Stimulated activated CD8-positive, alpha-beta memory T cell treated with anti-CD3 and anti-CD28 coated beads, Interleukin-4, amount 100 ng/mL, for 24 hours (primary cell): ENCODE results near the gene SYT11.
"Not testable (repeated sequence)": the region's sequence is repeated elsewhere in the genome, so short reads cannot be mapped to it uniquely, and the experiment has no call there.

ENCODE experiments used
- DNase-seq: peaks from one replicate; pipeline ENCODE4 v3.0.0-alpha.2; 2020; ENCODE audit warnings: low read depth

The SYT11 gene, protein sequence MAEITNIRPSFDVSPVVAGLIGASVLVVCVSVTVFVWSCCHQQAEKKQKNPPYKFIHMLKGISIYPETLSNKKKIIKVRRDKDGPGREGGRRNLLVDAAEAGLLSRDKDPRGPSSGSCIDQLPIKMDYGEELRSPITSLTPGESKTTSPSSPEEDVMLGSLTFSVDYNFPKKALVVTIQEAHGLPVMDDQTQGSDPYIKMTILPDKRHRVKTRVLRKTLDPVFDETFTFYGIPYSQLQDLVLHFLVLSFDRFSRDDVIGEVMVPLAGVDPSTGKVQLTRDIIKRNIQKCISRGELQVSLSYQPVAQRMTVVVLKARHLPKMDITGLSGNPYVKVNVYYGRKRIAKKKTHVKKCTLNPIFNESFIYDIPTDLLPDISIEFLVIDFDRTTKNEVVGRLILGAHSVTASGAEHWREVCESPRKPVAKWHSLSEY

DNA sequence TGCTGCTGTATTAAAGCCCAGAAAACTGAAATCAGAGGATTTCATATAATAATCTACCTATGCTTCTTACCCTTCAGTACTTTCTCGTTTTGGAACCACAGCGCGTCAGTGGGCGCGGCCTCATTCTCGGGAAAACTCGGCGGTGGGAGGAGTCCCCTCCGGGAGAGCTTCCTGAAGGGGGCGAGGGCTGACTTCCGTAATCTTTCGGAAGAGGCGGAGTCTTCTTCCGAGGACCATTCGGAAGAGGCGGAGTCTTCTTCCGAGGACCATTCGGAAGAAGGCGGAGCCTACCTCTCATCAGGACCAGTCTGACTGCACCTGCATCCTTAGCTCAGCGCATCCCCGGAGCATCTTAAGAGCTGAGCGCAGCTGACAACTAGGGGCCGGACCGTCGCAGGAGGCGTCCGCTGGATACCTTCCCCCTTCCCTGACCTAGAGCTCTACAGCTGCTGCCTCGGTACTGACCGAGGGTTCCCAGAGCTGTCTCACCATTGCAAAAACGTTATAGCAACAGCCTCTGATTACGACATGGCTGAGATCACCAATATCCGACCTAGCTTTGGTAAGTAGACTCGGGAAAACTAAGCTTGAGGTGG lies at the start of gene SYT11:
Gene SYT11 (plus strand): TSS at position 334 of the 596 bp plus-strand sequence. CDS start 195 bp downstream, at position 529.
- peak; percentile 92 for DNase-seq

DNA sequence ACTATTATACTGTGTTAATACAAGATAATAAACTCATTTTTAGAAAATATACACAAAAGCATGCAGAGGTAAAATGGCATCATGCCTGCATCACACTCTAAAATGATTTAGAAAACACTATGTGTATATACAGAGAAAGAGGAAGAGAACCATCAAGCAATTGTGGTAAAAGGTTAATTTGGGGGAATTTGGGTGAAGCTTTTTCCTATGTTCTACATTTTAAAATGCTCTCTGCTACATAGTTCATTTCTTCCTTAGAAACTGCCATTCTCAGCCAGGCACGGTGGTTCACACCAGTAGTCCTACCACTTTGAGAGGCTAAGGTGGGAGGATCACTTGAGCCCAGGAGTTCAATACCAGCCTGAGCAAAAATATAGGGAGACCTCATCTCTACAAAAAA lies 46.5 kb upstream of the SYT11 start:
- DNase-seq: no peak

DNA sequence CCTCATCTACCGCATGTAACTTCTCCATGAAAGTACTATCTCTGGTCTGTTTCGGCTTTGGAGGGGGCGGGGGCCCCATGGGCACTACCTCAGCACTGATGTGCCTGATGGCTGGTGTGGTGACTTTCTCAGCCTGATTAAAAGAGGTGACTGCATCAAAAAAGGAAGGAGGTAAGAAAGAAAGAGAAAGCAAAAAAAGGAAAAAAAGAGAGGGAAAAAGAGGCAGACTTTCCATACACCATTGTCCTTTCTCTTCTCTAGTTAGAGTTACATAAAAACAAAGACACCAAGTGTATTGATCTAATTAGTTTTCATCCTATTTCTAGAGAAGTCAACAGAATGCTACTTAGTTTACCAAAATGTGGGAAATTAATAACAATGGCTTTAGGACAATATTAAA lies 45.7 kb upstream of the SYT11 start:
- no peak for DNase-seq

DNA sequence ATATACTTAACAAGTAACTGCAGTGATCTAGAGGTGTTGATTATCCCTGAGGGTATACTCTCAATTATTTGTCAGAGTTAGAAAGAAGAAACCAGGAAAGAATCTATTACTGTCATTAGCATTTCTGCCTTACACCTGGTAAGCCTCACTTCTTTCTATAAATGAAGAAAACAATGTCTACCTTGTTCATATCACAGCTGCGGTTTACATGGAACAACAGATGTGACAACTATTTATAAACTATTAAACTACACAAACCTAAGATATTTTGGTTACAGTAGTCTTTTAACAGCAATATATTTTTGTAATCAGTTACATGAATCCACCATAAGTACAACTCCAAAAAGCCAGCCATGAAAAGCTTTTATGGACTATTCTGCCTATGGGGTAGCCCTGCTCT lies 43.0 kb upstream of the SYT11 start:
- DNase-seq: no peak

DNA sequence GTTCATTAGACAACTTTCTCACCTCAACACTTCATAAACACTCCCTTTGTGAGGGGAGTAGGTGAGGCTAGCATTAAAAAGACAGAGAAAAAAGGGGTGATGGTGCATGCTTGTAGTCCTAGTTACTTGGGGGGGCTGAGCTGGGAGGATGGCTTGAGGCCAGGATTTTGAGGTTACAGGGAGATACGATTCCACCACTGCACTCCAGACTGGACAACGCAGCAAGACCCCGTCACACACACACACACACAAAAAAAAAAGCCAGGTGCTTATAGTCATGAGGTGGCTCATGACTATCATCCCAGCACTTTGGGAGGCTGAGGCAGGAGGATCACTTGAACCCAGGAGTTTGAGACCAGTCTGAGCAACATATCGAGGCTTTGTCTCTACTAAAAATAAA lies 31.9 kb upstream of the SYT11 start:
- DNase-seq: no peak

DNA sequence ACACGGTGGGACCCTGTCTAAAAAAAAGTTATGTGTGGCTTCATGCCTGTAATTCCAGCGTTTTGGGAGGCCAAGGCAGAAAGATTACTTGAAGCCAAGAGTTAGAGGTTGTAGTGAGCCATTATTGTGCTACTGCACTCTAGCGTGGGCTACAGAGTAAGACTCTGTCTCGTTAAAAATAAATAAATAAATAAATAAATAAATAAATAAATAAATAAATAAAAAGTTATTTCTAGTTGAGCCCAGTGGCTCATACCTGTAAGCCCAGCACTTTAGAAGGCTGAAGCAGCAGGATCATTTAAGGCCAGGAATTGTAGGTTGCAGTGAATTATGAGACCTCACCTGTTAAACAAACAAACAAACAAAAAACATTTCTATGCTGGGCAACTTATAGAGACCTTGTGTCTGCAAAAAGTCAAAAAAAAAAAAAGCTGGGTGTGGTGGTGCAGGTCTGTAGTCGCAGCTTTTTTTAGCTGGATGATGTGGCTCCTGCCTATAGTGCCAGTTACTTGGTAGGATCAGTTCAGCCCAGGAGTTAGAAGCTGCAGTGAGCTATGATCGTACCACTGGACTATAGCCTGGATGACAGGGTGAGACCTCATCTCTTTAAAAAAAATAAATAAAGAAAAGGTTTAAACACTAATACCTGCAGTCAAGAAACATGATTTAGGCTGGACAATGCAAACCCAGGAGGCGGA lies 27.9 kb upstream of the SYT11 start:
- DNase-seq: no peak

DNA sequence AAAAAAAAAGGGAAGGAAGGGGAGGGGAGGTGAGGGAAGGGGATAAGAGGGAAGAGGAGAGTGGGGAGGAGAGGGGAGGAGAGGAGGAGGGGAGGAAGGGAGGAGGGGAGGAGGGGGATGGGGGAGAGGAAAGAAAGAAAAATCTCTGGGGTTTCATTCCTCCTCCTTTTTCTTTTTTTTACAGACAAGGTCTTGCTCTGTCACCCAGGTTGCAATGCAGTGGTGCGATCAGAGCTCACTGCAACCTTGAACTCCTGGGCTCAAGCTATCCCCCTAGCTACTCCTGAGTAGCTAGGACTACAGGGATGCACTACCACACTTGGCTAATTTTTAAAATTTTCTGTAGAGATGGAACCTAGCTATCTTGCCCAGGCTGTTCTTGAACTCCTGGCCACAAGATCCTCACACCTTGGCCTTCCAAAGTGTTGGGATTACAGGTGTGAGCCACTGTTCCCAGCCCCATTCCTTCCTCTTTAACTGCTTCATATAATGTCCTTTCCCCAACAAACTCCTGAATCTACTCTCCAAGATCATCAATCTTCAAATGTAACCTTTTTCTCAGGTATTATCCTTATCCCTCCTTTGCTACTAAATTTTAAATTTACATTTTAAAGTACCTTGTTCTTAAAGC lies 25.6 kb upstream of the SYT11 start:
- no peak for DNase-seq

DNA sequence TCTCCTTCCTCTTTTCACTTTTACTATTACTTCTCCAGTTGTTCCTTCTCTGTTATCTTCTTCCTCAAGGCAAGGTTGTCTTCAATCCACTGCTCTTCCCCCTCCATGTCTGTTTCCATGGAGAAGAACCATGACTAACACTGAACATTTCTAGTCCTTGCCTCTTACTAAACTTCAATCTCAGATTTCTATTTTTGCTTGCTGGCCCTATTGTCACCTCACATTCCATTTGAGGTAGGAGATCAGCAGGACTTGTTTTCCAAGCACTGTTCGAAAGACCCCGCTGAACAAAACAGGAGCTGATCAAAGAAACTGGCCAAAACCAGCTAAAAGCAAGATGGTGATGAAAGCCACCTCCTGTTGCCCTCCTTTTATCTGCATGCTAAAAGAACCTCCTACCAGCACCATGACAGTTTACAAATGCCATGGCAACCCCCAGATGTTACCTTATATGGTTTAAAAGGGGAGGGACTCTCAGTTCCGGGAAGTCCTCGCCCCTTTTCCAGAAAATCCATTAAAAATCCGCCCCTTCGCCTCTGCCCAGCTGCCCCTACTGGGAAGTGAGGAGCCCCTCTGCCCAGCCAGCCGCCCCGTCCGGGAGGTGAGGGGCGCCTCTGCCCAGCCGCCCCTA lies 25.0 kb upstream of the SYT11 start:
- DNase-seq: no peak

DNA sequence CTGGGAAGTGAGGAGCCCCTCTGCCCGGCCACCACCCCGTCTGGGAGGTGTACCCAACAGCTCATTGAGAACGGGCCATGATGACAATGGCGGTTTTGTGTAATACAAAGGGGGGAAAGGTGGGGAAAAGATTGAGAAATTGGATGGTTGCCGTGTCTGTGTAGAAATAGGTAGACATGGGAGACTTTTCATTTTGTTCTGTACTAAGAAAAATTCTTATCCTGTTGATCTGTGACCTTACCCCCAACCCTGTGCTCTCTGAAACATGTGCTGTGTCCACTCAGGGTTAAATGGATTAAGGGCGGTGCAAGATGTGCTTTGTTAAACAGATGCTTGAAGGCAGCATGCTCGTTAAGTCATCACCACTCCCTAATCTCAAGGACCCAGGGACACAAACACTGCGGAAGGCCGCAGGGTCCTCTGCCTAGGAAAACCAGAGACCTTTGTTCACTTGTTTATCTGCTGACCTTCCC lies 24.4 kb upstream of the SYT11 start:
- DNase-seq: not testable (repeated sequence)

DNA sequence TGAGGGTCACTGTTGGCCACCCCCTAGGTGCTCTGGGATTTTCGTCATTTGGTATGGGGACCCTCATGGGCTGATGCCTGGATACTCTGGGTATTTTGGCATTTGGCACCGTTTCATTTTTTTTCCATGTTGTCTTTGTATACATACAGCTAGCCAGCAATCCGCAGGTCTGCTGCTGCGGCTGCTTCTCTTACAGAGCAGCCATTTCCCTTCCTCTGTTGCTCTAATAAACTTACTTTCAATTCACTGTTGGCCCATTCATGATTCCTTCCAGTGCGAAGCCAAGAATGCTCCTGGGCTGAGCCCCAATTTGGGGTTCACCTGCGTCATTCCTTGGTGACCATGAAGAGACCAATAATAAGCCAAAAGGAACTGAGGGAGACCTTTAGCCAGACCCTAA lies 23.8 kb upstream of the SYT11 start:
- DNase-seq: no peak

DNA sequence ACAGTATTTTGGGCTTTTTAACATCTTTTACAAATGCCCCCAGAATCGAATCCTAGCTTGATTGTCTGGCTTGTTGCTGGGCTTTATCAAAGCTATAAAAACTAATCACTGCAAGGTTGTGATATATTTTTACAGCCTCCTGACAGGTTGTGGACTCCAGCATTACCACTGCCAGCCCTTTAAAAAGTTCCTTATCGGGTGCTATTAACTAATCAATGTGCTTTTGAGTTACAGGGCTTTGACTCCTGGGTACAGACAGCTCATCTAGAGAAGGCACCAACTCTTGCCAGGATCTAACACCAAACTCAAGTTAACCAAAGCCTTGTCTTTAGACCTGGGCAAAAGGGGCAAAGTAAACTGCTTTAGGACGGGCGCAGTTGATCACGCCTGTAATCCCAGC lies 19.0 kb upstream of the SYT11 start:
- DNase-seq: no peak

DNA sequence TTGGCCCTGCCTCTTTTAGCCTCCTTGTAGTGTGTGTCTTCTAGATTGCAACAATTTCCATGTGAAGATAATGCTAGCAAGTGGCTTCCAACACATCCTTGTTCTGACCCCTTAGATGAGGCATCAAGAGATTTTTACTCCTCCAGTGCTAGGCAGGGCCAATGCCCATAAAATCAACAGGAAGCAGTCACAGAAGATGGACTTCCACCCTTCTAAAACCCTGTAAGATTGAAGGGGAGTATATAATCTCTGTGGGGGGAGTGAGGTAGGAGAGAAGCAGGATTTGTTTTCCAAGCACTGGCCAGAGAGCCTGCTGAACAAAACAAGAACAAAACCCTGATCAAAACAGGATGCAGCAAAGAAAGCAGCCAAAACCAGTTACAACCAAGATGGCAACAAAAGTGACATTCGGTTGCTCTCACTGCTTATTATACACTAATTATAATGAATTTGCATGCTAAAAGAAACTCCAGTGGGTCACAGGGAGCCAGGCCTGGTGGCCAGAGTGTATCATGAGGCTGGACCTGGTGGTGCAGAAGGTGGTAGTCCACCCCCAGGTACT lies 14.4 kb upstream of the SYT11 start:
- DNase-seq: no peak

DNA sequence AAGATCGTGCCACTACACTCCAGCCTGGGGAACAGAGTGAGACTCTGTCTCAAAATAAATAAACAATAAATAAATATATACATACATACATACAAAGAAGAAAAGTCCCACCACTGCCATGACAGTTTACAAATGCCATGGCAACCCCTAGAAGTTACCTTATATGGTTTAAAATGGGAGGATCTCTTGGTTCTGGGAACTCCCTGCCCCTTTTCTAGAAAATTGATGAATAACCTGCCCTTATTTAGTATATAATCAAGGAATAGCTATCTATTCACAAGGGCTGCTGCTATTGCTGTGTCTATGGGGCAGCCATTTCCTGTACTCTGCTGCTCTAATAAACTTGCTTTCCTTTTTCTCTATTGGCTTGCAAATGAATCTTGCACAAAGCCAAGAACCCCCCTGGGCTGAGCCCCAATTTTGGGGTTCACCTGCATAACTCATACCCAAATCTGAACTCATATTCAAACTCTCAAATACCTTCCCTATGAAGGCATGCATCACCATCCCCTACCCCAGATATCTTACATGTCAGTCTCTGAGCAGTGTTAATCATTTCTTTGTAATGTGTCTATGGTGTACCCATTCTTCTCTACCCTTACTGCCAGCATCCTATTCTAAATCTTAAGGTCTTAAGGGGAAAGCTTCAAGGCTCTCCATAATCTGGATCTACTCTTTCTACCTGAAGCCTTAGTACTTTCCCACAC lies 11.4 kb upstream of the SYT11 start:
- no peak for DNase-seq

DNA sequence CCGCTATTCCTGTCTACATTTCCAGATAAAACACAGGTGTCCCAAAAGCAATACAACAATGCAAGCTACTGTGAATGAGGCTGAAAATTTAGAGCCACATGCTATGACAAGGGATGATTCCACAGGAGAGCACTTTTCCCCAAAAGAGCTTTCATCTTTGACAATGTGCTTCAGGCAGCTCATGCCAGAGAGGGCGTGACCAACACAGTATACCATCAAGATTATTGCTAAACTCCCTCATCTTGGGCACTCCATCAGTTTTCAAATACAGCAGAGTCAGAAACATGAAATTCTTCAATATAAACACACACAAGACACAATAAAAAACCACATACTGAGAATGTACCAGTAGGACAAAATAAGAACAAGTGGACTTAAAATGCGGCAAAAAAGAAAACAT lies 9.0 kb upstream of the SYT11 start:
- no peak for DNase-seq

DNA sequence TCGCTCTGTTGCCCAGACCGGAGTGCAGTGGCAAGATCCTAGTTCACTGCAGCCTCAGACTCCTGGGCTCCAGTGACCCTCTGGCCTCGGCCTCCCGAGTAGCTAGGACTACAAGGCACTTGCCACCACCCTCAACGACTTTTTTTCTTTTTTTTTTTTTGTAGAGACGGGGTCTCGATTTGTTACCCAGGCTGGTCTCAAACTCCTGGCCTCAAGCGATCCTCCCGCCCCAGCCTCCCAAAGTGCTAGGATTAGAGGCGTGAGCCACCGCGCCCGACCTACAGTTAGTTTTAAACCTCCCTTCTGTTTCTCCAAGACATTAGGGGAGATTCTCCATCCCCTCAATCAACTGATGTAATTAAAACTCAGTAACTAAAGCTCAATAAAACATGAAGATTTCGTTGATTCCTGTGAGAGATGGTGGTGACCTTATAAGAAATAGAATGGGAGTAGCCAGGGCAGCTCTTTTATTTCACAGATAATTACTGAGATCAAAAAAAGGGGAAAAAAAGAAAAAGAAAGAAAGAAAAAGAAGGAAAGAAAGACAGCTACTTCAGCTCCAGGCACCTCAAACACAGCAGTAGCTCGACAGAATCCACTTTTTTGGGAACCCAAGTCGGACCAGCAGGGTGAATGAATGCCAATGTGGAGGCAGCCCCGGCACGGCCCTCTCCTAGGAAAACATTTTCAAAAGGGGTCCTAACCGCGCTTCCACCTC lies 3.0 kb upstream of the SYT11 start:
- DNase-seq: no peak

DNA sequence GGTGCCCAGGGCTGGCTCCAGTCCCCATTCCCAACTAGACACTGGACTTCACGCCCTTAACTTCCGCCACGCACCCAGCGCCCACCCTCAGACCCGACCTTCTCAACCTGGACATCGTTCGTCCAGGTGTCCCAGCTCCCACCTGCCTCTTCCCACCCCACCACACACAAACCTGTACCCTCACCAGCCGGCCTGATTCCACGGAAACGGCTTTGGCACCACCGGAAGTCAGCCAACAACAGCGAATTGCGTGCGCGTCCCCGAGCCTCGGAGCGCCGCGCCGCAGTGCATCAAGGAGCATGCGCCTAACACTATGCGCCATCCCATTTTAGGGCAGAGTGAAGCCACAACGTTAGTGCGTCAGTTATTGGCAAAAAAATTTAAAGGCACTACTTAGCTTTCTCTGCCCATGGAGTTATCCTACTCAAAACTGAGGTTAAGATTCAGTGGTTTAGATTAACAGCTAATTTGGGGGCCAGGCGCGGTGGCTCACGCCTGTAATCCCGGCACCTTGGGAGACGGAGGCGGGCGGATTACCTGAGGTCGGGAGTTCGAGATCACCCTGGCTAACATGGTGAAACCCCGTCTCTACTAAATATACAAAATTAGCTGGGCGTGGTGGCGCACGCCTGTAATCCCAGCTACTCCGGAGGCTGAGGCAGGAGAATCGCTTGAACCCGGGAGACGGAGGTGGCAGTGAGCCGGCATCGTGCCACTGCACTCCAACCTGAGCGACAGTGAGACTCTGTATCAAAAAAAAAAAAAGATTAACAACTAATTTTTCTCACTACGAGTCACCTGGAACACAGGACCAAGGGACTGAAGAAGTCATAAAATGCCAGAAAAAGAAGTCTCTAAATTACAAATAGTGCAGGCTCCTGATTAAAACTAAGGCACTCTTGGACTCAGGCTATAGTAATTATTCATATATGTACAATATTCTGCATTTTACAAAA lies 2.1 kb upstream of the SYT11 start, which contains the start of gene GON4L:
Gene GON4L (minus strand): TSS at position 240 of the 956 bp plus-strand sequence. CDS start 3,434 bp downstream, outside the sequence.
- DNase-seq: peak; percentile 85

DNA sequence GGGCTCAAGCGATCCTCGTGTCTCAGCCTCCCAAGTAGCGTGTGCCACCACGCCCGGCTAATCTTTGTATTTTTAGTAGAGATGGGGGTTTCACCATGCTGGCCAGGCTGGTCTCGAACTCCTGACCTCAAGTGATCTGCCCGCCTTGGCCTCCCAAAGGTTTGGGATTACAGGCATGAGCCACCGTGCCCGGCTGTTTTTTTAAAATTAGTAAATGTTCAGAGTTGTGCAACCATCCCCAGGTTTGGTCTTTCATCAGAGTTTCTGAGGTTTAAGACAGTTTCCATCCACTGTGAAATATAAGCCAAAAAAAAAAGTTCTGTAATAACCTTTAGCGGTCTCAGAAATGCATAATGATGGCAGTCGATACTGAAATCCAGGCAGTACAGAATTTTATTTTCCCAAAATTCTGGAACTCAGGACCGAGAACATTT lies 550 bp upstream of the SYT11 start:
- DNase-seq: no peak

DNA sequence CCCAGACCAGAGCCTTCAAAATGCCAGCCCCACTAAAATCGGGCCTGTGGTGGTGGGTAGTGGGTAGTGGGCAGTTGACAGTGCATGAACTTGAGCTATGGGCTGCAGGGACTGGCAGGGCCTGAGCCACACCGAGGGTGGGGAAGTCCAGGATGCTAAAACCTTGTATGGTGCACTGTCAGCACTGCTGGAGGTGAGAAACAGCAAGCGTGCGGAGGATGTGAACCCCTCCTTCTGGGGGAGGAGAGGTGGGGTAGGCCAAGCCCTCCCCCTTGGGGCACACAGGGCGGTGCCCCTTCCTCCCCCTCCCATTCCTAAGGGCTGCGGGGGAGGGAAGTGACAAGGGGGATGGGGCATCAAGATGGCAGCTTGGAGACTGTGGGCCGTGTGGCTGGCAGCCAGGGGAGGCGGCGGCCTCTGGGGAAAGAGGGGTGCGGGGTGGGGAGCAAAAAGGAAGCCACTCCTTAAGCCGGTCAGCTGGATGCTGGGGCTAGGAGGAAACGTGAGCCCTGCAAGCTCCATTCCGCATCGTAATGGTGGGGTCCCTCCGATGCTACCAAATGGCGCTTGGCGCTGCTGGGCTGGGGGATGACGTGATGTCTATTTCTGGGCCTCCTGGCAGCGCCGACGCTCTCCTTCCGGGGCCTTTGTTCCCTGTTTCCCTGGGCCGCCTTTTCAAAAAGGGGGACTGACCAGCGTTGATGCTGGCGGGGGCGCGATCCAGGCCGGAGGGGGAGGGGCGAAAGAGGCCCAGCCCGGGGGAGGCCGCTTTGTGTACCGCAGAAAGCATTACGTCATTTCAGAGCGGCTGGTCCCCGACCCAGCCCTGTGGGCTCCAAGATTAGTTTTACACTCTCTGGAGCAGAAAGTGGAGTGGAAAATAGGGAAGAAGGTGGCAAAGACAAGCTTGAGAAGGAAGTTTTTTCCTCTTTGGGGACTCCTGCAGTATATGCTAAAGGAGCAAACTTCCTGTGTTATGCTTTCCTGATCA lies 809 bp downstream of the SYT11 start:
- peak; percentile 39 for DNase-seq
